GM21360 (cell line): ENCODE results near the gene FAM168A.
"Not testable (repeated sequence)": the region's sequence is repeated elsewhere in the genome, so short reads cannot be mapped to it uniquely, and the experiment has no call there.

Source experiments
- ATAC-seq: cut with Tn5 transposase; IDR thresholded peaks from one replicate; pipeline ENCODE4 v1.9.1; 2021; ENCODE audit warnings: mild to moderate bottlenecking, moderate library complexity; ENCODE audit not compliant: unreplicated experiment

FAM168A gene

GRCh38 chr11:73596547-73596946 lies 1.4 kb downstream of the FAM168A start:
- no peak for ATAC-seq

GRCh38 chr11:73592640-73593039 lies 5.3 kb downstream of the FAM168A start:
- ATAC-seq = no peak

- no peak for ATAC-seq
These were observed 6.2 kb downstream of the FAM168A start for GRCh38 chr11:73591743-73592142.

GRCh38 chr11:73590991-73591390 lies 6.9 kb downstream of the FAM168A start:
- no peak for ATAC-seq

- no peak for ATAC-seq
These were observed 11.1 kb downstream of the FAM168A start for GRCh38 chr11:73586791-73587190.

- no peak for ATAC-seq
These were observed 11.9 kb downstream of the FAM168A start for GRCh38 chr11:73585834-73586575.

- no peak for ATAC-seq
These were observed 13.1 kb downstream of the FAM168A start for GRCh38 chr11:73584831-73585230.

GRCh38 chr11:73582653-73583052 lies 15.3 kb downstream of the FAM168A start:
- no peak for ATAC-seq

GRCh38 chr11:73580749-73581148 lies 17.2 kb downstream of the FAM168A start:
- not testable (repeated sequence) for ATAC-seq

- no peak for ATAC-seq
These were observed 18.1 kb downstream of the FAM168A start for GRCh38 chr11:73579641-73580434.

- no peak for ATAC-seq
These were observed 19.2 kb downstream of the FAM168A start for GRCh38 chr11:73578592-73579185.

GRCh38 chr11:73577496-73577917 lies 20.4 kb downstream of the FAM168A start:
- no peak for ATAC-seq

GRCh38 chr11:73576185-73576614 lies 21.7 kb downstream of the FAM168A start:
- no peak for ATAC-seq

GRCh38 chr11:73571982-73572381 lies 25.9 kb downstream of the FAM168A start:
- not testable (repeated sequence) for ATAC-seq

GRCh38 chr11:73570415-73571114 lies 27.3 kb downstream of the FAM168A start:
- no peak for ATAC-seq

GRCh38 chr11:73566977-73567755 lies 30.7 kb downstream of the FAM168A start:
- no peak for ATAC-seq

- ATAC-seq = no peak
These were observed 31.5 kb downstream of the FAM168A start for GRCh38 chr11:73566422-73566821.

GRCh38 chr11:73565804-73566203 lies 32.1 kb downstream of the FAM168A start:
- ATAC-seq = no peak

GRCh38 chr11:73564903-73565302 lies 33.0 kb downstream of the FAM168A start:
- no peak for ATAC-seq

GRCh38 chr11:73563539-73564200 lies 34.2 kb downstream of the FAM168A start:
- ATAC-seq = no peak
